Spleen (tissue), 7 donors: Measurements from ENCODE around the gene BLOC1S5.

Experiments used
- POLR2A ChIP-seq, 3 donors: fragments of 450-650 bp; IDR thresholded peaks; one replicate each; pipeline ENCODE4 v1.5.1; 2017; ENCODE audit warnings: antibody characterized with exemption in 3 of 3, mild to moderate bottlenecking in 1 of 3
- POLR2AphosphoS5 ChIP-seq, 3 donors: sonication (generic); formaldehyde crosslinking; IDR thresholded peaks; one replicate each; pipeline ENCODE4 v1.5.1; 2017; ENCODE audit warnings: antibody characterized with exemption in 3 of 3
- TF ChIP-seq, protein P1 (sequence below), 11 experiments: fragments of 200-600 bp in 7 of 11; fragments of 450-650 bp in 4 of 11; sonication (generic) in 4 of 11; IDR thresholded peaks in 8 of 11; conservative IDR thresholded peaks in 3 of 11; 1 replicate in 7 of 11; 2 replicates in 4 of 11; pipeline versions ENCODE4 v1.4.0 to v1.8.0; 2016 to 2021; ENCODE audit warnings: antibody characterized with exemption in 11 of 11, inconsistent platforms in 4 of 11, mild to moderate bottlenecking in 1 of 11
- donor health status: DM: no; HTN: no; CAD: no; lungs with moderate emphysema.
- donor health status: DM: no; HTN: no; CAD: no.
- donor health status: DM: no; HTN: no; CAD: no.

DNA sequence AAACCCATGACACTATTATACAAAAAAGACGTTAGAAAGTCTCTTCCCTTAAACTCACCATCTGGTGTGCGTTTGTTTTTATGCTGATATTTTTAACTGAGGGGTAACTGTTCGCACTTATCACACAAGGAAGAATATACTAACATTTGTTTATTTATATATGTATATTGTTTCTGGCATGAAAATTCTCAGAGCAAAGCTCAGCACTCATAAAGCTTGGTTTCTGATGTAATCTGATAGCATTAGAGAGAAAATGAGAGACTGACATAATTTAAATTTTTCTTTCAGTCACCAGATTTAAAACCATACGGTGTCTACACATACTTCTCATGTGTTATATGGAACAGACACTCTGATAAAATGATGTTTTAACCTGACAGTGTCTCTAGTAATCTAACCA, 6.9 kb downstream of the BLOC1S5 start:
- TF ChIP-seq, protein P1, sequence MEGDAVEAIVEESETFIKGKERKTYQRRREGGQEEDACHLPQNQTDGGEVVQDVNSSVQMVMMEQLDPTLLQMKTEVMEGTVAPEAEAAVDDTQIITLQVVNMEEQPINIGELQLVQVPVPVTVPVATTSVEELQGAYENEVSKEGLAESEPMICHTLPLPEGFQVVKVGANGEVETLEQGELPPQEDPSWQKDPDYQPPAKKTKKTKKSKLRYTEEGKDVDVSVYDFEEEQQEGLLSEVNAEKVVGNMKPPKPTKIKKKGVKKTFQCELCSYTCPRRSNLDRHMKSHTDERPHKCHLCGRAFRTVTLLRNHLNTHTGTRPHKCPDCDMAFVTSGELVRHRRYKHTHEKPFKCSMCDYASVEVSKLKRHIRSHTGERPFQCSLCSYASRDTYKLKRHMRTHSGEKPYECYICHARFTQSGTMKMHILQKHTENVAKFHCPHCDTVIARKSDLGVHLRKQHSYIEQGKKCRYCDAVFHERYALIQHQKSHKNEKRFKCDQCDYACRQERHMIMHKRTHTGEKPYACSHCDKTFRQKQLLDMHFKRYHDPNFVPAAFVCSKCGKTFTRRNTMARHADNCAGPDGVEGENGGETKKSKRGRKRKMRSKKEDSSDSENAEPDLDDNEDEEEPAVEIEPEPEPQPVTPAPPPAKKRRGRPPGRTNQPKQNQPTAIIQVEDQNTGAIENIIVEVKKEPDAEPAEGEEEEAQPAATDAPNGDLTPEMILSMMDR (IDR thresholded peaks at IDR 0.05 in 8 of 11, conservative IDR thresholded peaks at IDR 0.05 in 3 of 11), result no peak
- TF ChIP-seq POLR2AphosphoS5 (IDR thresholded peaks at IDR 0.05) (no peak), POLR2A (IDR thresholded peaks at IDR 0.05) (no peak)
